Calu3 (cell line): ENCODE data around the gene NCKAP1. TPM values are rescaled to one million over a fixed set of nuclear protein-coding genes. Genes with fewer than 3 reads are reported as not detected.
"Not testable (repeated sequence)": the region's sequence is repeated elsewhere in the genome, so short reads cannot be mapped to it uniquely, and the experiment has no call there.

Experiments
- BruUV-seq: library from RNA; stranded (reverse); fragments of 400-500 nt; replicated peaks from 2 replicates; lab custom pipeline; 2021; lab: Mats Ljungman, UMichigan
- CTCF ChIA-PET: fragments of 300-600 bp; sonication (Branson Sonifier 250); formaldehyde crosslinking; loops from one replicate; lab custom pipeline; 2022; ENCODE audit warnings: antibody characterized with exemption; lab: Charles Lee
- DNase-seq: peaks from one replicate; pipeline ENCODE4 v3.0.0; 2022
- H3K27ac Mint-ChIP-seq: one replicate; pipeline ENCODE4 v1.8.0; 2022; ENCODE audit warnings: mixed read lengths; ENCODE audit not compliant: unreplicated experiment
- H3K27me3 Mint-ChIP-seq: one replicate; pipeline ENCODE4 v1.8.0; 2022; ENCODE audit warnings: mixed read lengths; ENCODE audit not compliant: unreplicated experiment
- H3K36me3 Mint-ChIP-seq: one replicate; pipeline ENCODE4 v1.8.0; 2022; ENCODE audit warnings: mild to moderate bottlenecking, moderate library complexity, mixed read lengths; ENCODE audit not compliant: insufficient read depth, unreplicated experiment
- H3K4me1 Mint-ChIP-seq: one replicate; pipeline ENCODE4 v1.8.0; 2022; ENCODE audit warnings: mild to moderate bottlenecking, low read depth, mixed read lengths; ENCODE audit not compliant: unreplicated experiment
- H3K4me3 Mint-ChIP-seq: one replicate; pipeline ENCODE4 v1.8.0; 2022; ENCODE audit warnings: mild to moderate bottlenecking, low read depth, moderate library complexity, mixed read lengths; ENCODE audit not compliant: unreplicated experiment
- H3K9me3 Mint-ChIP-seq: one replicate; pipeline ENCODE4 v1.8.0; 2022; ENCODE audit warnings: low read depth, mixed read lengths; ENCODE audit not compliant: unreplicated experiment
- CTCF ChIP-seq: fragments of 200-600 bp; IDR thresholded peaks from one replicate; pipeline ENCODE4 v1.8.0; 2022; ENCODE audit warnings: antibody characterized with exemption; ENCODE audit not compliant: unreplicated experiment
- intact Hi-C: fragments of 100-400 bp; cut with micrococcal nuclease; formaldehyde crosslinking; loops from one replicate; pipeline ENCODE4 v1.10.0; 2022; ENCODE audit not compliant: unreplicated experiment
- total RNA-seq: library from RNA; stranded (reverse); gene quantifications from 2 replicates; pipeline ENCODE4 v1.2.3, GENCODE V29; 2022

Gene NCKAP1
- total RNA-seq, 1 experiment from 2014 or later = 157 TPM

GRCh38 chr2:182970486-182970885, 67.8 kb downstream of the NCKAP1 start:
- BruUV-seq = no TSS peak
- CTCF ChIA-PET = no interaction called here
- intact Hi-C loops = no loop called here
- Mint-ChIP-seq H3K27me3 (no peaks in the 10 kb centered on the region), H3K27ac (no peak overlapping the region), H3K9me3 (peaks cover 5% of the 10 kb centered on the region), H3K4me1 (no peaks in the 10 kb centered on the region), H3K36me3 (peaks cover 29% of the 10 kb centered on the region), H3K4me3 (no peak overlapping the region)
- no peak for TF ChIP-seq CTCF
- no peak for DNase-seq

DNA sequence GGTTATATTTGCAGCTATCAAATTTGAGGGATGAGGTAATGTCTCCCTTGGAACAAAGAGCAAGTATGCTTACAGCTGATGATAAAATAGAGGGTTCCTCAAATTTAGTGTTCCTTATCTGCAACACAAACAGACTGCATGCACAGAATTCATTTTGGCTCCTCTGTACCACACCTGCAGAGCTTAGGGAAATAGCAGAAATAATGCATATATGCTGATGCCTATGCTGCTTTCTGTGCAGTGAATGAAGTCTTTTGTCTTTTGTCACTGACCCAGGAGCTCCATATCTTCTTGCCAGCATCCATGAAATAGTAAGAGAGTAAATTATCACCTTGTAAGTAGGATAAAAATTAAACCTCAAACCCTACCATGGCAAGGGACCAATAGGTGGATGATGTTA, 69.8 kb downstream of the NCKAP1 start:
- CTCF ChIA-PET = no interaction called here

GRCh38 chr2:182966356-182966755, 71.9 kb downstream of the NCKAP1 start:
- H3K9me3 Mint-ChIP-seq, CTCF ChIA-PET, H3K27ac Mint-ChIP-seq, intact Hi-C loops, H3K4me1 Mint-ChIP-seq, H3K27me3 Mint-ChIP-seq, H3K4me3 Mint-ChIP-seq, DNase-seq, BruUV-seq: not testable (repeated sequence)
- peaks cover 23% of the 10 kb centered on the region for H3K36me3 Mint-ChIP-seq

More for the DNA sequence above, 69.8 kb downstream of the NCKAP1 start:
- Mint-ChIP-seq H3K9me3 (peaks cover 5% of the 10 kb centered on the region), H3K36me3 (peaks cover 29% of the 10 kb centered on the region), H3K4me1 (no peaks in the 10 kb centered on the region), H3K27me3 (no peaks in the 10 kb centered on the region), H3K27ac (no peak overlapping the region), H3K4me3 (no peak overlapping the region)
- intact Hi-C loops = no loop called here
- no peak for TF ChIP-seq CTCF
- no TSS peak for BruUV-seq
- no peak for DNase-seq

- Mint-ChIP-seq H3K36me3 (peaks cover 33% of the 10 kb centered on the region), H3K27me3 (no peaks in the 10 kb centered on the region), H3K9me3 (no peaks in the 10 kb centered on the region), H3K4me3 (no peak overlapping the region), H3K4me1 (no peaks in the 10 kb centered on the region), H3K27ac (no peak overlapping the region)
- no TSS peak for BruUV-seq
- no peak for TF ChIP-seq CTCF
- intact Hi-C loops = no loop called here
- no peak for DNase-seq
- CTCF ChIA-PET = interaction anchor here (0.7 kb wide), 1 partner anchor 1684 kb away, joined by 3 read pairs; no protein-coding TSS in a partner anchor
Measured at GRCh38 chr2:182962641-182963040, 75.6 kb downstream of the NCKAP1 start.

DNA sequence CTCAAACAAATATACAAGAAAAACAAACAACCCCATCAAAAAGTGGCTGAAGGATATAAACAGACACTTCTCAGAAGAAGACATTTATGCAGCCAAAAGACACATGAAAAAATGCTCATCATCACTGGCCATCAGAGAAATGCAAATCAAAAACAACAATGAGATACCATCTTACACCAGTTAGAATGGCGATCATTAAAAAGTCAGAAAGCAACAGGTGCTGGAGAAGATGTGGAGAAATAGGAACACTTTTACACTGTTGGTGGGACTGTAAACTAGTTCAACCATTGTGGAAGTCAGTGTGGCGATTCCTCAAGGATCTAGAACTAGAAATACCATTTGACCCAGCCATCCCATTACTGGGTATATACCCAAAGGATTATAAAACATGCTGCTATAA, 77.4 kb downstream of the NCKAP1 start:
- CTCF ChIA-PET, H3K27me3 Mint-ChIP-seq, H3K4me1 Mint-ChIP-seq, BruUV-seq, H3K9me3 Mint-ChIP-seq, DNase-seq, intact Hi-C loops, H3K4me3 Mint-ChIP-seq, H3K27ac Mint-ChIP-seq: not testable (repeated sequence)
- peaks cover 25% of the 10 kb centered on the region for H3K36me3 Mint-ChIP-seq
